Activated T-helper 1 cell treated with Interleukin-2 at 50 U/mL for 16 hours (primary cell): ENCODE data around the gene LAG3.
A peak's percentile ranks its signal among the peaks of the same experiment; 100 is the strongest.
"Not testable (repeated sequence)": the region's sequence is repeated elsewhere in the genome, so short reads cannot be mapped to it uniquely, and the experiment has no call there.

ENCODE experiments used
- DNase-seq: peaks from one replicate; pipeline ENCODE4 v3.0.0-alpha.2; 2020; ENCODE audit warnings: low read depth

The LAG3 gene

DNA sequence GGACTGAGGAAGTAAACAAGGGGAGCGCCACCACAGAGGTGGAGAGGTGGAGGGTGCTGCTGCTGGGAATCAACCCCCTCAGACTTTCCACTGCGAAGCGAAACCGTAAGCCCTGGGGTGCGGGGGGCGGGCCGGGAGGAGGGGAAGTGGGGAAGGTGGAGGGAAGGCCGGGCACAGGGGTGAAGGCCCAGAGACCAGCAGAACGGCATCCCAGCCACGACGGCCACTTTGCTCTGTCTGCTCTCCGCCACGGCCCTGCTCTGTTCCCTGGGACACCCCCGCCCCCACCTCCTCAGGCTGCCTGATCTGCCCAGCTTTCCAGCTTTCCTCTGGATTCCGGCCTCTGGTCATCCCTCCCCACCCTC is at the start of gene LAG3:
LAG3 (plus strand) TSS at position 190 of the 365 bp plus-strand sequence. CDS start 333 bp downstream, outside the sequence.
- DNase-seq = no peak

DNA sequence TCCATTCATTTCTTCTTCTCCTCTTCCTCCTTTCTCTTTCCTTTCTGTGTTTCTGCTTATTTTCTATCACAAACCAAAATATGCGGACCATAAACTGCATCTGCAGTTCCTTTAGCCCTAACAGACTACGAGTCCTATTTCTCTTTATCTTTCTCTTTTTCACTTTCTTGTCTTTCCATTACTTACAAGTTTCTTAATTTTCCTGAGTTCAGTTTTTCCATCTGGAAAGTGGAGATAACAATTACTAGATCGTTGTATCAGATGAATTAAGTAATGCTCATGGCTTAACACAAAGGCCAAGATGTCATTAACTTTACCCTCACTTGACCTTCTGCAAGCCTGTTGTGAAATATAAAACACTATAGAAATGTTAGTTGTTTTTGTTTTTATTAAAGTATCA is 49.5 kb upstream of the LAG3 start:
- no peak for DNase-seq

DNA sequence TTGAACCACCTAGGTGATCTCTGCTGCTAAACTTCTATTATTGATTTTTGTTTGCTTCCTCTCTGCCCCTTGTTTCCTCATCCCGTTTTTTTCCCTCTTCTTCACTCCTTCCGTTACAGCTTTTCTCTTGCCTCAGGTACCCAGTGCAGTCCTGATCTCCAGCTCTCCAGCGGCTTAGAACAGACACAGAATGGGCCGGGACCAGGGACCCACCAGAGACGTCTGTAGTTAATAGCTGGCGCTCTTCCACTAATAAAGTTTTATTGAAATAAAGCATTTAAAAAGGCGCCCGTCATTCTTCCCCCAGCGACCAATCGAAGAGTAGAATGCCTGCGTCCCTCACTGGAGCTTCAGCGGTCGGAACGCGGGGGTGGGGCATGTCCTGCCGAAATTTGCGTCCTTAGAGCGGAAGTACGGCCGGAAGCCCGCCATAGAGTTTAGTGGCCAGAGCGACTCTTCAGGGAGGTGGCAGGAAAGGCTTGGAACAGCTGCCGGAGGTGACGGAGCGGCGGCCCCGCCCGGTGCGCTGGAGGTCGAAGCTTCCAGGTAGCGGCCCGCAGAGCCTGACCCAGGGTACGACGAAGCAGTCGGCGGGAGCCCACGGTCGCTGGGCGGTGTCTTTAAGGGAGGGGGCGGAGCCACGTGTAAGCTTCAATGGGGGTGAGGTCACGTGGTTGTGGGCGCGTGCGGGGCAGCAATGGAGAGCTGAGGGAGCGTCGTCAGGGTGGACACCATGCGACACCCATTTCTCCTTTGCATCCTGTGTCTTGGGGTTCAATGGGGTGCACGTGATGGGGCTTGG is 48.5 kb upstream of the LAG3 start, which contains the start of gene COPS7A:
COPS7A (plus strand) TSS at position 440 of the 802 bp plus-strand sequence. CDS start 611 bp downstream, outside the sequence.
- DNase-seq = peak; percentile 91

DNA sequence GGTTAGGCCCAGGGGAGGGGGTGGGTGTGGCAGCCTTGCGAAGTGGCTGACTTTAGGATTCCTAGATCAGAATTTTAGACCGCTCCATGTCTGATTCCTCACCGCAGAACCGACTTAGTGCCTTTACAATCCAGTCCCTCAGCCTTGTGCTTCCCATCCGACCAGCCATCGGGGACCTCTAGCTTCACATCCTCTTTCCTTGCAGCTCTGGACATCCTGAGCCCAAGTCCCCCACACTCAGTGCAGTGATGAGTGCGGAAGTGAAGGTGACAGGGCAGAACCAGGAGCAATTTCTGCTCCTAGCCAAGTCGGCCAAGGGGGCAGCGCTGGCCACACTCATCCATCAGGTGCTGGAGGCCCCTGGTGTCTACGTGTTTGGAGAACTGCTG is 47.9 kb upstream of the LAG3 start:
- no peak for DNase-seq

DNA sequence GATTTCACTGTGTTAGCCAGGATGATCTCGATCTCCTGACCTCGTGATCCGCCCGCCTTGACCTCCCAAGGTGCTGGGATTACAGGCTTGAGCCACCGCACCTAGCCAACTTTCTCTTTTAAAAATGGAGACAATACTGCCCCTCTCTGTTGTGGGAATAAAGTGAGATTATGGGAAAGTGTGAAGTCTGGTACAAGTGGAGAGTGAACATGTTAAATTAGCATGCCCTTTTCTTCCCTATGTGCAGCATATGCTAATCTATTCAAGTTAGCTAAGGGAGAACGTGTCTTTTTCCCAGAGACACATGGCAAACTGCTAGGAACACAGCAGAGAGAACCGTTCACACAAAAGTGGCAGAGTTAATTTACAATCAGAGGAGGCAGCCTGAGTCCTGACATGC is 47.0 kb upstream of the LAG3 start:
- no peak for DNase-seq

DNA sequence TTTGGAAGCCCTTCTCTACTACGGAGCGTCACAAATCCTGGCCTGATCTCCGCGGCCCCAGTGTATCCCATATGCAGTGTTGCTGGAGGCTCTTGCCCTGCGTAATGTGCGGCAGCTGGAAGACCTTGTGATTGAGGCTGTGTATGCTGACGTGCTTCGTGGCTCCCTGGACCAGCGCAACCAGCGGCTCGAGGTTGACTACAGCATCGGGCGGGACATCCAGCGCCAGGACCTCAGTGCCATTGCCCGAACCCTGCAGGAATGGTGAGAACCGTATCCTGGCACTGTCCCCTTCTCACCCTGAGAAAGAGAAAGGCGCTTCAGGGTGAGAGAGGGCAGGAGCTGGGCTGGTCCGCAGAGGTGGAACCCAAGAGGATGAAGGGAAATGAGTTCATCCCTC is 43.1 kb upstream of the LAG3 start:
- no peak for DNase-seq

DNA sequence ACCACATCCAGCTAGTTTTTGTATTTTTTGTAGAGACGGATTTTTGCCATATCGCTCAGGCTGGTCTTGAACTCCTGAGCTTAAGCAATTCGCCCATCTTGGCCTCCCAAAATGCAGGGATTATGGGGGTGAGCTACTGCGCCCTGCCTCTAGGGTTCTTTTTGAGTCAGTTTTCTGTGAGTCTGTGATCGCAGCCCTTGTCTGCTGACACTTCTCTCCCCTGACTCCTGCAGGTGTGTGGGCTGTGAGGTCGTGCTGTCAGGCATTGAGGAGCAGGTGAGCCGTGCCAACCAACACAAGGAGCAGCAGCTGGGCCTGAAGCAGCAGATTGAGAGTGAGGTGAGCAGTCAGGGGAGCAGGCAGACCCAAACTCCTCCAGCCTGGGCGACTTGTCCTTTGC is 42.2 kb upstream of the LAG3 start:
- DNase-seq = no peak

DNA sequence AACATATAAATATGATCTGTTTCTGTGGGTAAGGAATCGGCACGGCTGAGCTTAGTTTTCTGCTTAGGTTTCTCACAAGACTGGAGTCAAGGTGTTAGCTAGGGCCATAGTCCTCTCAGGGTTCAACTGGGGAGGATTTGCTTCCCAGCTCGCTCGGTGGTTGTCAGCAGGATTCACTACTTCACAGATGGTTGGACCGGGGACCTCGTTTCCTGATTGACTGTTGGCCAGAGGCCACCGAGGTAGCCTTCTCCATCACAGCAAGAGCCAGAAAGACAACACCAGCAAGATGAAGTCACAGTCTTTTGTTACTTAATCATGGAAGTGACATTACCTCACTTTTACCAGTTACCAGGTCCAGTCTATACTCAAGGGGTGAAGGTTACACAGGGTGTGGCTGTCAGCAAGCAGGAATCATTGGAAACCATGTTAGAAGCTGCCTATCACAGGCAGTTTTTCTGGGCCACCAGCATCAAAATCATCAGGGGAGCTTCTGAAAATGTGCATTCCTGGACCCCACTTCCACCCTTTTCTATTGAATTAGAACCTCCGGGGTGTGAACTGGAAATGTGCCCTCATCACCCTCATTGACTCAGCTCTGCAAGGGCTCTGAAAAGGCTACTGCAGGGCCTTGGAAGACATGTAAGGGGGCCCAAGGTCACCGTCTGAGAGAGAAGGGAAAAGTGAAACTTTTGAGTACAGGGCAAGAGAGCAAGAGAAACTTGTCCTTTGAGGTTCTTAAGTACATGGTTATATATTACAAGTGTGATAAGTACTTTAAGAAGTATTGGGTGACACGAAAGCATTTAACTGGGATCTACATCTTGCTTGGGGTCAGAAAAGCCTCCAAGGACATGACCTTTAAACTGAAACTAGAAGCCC is 37.6 kb upstream of the LAG3 start:
- no peak for DNase-seq

DNA sequence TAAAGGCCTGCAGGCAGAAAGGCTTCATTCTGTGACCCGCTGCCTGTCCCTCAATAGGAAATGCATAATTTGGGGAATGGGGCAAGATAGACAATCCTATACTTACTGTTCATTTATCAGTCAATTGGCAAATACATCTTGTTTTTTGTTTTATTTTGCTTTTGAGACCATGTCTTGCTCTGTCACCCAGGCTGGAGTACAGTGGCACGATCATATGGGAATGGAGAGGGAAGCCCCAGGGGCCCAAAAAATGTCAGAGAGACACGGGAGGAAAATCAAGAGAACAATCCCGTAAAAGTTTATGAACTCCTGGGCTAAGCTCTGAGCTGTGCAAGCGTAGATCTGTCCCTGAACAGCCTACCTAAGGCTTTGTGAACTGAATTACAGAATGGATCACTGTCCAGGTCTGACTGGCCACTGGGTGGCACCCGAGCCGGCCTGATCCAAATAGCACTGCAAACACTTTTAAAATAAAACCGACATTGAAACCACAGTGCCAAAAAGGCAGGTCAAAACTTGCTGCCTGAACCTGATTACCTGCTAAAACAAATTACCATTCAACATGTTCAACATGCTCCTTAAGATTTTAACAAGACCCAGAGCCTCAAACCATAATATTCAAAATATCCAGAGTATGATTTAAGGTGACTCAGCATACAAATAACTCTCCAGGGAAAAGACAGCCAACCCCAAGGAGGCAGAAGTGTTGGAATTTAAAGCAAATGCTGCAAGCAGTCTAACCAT is 36.7 kb upstream of the LAG3 start:
- peak; percentile 18 for DNase-seq

DNA sequence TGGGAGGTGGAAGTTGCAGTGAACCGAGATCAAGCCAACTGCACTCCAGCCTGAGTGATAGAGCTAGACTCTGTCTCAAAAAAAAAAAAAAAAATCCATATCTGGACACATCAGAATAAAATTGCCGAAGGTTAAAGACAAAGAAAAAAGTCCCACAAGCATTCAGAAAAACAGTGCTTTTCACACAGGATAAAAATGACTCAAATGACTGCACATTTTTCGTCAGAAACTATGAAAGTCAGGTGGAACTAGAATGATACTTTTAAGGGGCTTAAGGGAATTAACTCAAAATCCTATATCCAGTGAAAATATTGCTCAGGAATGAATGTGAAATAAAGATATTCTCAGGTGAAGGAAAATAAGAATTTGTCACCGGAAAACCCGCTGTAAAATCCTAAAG is 35.6 kb upstream of the LAG3 start:
- DNase-seq = no peak

DNA sequence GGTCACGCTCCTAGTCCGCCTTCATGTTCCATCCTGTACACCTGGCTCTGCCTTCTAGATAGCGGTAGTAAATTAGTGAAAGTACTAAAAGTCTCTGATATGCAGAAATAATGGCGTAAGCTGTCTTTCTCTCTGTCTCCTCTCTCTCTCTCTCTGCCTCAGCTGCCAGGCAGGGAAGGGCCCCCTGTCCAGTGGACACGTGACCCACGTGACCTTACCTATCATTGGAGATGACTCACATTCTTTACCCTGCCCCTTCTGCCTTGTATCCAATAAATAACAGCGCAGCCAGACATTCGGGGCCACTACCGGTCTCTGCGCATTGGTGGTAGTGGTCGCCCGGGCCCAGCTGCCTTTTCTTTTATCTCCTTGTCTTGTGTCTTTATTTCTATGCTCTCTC is 30.2 kb upstream of the LAG3 start:
- not testable (repeated sequence) for DNase-seq

DNA sequence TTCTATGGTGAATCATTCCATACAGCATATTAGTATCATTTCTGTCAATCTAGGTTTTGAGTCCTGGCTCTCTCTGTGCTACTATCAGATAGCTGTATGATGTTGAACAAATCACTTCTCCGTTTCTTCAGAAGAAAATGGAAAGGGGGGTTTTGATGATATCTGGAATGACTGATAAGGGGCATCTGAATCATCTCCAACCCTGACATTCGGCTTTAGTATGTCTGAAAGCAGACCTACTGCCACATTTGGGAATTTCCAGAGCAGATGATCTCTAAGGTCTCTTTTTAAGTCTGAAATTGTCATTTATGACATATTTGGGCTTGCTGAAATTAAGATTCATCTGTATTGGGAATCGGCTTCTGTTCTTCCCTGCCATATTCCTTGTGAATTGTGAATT is 29.5 kb upstream of the LAG3 start:
- DNase-seq = no peak

DNA sequence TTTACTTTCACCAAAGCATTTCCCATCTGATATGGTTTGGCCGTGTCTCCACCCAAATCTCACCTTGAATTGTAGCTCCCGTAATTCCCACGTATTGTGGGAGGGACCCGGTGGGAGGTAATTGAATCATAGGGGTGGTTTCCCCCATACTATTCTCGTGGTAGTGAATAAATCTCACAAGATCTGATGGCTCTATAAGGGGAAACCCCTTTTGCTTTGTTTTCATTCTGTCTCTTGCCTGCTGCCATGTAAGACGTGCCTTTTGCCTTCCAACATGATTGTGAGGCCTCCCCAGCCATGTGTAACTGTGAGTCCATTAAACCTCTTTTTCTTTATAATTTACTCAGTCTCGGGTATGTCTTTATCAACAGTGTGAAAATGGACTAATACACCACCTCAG is 29.0 kb upstream of the LAG3 start:
- not testable (repeated sequence) for DNase-seq

DNA sequence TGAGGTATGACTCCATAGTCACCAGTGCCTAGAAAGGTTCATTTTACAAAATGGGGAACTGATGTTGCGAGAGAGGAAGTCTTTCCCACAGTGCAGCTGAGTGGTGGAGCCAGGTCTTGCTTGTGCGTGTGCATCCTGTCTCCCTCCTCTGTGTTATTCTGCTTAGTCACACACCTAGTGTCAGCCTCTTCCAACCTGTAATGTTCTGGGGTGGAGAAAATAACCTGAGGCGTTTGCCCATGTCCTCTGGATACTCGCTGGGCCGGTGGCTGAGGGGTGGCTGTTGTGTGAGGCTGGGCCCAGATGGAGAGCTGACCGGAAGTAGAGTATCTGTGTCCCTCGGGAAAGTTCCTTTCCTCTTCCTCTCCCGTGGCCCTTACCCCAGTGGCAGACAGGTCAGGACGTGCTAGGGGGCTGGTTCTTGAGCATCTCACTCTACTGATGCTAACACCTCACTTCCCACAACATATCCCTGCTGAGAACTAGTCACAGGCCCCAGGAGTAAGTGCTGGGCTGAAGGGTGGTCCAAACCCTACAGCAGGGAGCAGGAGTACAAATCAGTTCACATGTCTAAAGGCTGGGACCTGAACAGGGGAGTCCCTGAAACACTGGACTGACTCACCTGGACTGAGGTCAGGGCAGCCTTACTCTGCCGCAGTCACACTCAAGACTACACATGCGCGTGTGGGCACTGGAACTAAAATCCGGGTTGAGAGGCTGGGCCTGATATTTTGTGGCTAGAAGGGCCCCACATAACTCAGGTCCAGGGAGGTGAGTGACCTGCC is 26.4 kb upstream of the LAG3 start:
- DNase-seq = no peak

DNA sequence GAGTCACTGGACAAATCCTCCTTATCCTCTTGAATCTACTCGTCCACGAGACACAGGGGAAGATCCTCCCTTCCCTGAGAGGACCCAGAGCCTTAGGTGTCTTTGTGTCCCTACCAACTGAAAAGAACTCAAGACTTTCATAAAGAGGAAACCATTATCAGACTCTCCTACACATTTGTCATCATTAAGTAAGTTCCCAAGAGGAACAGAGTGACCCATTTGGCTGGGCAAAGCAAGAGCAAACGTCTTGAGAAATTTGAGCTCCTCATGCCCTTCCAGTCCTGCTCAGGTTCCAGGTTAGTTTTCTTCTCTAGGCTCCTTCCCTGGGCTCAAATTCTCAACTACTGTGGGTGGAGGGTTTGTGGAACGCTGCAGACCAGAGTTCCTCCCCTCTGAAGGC is 25.1 kb upstream of the LAG3 start:
- no peak for DNase-seq

DNA sequence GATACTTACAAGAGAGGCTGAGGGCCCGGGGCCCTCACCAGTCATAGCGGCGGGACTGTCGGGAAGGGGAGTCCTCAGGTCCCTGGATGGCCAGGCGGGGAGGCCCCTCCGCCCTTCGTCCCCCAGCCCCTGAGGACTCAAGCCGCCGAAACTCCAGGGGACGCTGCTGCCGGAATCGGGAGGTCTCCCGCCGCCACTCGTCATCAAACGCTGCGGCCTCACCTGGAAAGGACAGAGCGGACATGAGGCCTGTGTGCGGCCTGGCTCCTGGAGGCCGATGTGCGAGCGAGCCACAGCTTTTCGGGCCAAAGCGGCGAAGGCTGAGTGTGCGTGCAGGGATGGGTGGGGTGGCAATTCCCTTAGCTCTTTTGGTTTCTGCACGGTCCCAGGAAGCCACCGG is 23.6 kb upstream of the LAG3 start:
- DNase-seq = no peak

DNA sequence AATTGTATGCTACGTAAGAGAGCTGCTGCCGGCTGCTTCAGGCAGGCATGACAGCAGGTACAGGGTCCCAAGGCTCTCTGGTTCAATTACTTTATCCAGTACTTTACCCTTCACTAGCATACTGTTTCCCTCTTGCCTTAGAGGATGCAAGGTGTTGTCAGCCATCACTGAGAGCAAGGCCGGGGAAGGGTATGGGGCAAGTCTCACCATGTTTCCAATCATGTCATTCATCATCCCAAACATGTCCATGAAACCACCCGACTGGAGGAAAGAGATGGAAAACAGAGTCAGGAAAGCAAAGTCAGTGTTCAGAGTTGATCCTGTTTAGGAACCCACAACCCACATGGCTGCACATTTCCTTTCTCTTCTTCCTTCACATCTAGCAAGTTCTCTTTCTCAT is 21.8 kb upstream of the LAG3 start:
- DNase-seq = no peak

DNA sequence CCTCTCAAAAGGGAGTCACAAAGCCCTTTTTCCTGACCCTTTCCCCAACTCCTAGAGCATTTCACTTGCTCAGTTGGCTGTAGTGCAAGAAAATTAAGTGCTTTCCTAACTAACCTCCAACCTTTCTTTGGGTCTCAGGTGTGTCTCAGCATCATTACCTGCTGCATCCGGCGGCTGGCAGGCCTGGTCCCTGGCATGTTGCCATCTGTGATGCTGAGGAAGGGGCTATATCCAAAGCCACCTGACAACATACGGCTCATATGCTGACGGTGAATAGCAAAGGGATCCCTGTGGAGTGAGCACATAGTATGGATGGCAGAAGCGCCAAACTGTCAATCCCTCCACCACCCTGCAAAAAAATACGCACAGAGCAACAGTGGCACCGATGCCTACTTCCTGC is 20.6 kb upstream of the LAG3 start:
- DNase-seq = no peak

DNA sequence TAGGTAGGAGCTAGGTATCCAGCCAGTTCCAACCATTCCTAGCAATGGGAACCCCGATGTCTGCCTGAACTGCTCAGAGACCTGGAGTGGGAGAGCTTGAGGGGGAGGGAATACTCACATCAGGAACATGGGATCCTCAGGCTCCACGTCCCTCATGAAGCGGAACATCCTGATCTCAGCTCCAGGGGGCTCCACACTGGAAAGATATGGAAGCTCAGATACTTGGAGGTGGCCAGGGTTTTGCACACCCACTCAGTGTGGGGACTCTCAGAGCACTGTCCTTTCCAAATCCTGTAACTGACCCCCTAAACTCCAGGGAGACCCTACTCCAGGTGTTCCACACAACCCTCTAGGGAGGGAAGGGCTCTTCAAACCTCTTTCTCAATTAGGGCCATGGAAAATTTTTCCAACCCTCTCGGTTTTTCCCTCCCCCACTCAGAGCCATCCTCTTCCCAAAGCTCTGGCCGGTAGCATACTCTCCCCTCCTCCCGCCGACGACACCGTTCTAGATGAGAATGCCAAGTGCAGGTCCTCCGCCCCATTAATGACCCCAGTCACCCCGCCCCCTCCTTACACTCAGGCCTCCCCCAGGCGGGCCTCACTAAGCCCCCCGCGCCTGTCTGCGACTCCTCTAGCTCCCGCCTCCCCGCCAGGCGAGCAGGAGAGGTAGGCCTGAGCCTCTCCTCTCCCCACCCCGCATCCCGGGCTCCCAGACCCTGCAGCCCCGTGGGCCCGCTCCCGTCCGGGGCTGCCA is 20.0 kb upstream of the LAG3 start:
- no peak for DNase-seq

DNA sequence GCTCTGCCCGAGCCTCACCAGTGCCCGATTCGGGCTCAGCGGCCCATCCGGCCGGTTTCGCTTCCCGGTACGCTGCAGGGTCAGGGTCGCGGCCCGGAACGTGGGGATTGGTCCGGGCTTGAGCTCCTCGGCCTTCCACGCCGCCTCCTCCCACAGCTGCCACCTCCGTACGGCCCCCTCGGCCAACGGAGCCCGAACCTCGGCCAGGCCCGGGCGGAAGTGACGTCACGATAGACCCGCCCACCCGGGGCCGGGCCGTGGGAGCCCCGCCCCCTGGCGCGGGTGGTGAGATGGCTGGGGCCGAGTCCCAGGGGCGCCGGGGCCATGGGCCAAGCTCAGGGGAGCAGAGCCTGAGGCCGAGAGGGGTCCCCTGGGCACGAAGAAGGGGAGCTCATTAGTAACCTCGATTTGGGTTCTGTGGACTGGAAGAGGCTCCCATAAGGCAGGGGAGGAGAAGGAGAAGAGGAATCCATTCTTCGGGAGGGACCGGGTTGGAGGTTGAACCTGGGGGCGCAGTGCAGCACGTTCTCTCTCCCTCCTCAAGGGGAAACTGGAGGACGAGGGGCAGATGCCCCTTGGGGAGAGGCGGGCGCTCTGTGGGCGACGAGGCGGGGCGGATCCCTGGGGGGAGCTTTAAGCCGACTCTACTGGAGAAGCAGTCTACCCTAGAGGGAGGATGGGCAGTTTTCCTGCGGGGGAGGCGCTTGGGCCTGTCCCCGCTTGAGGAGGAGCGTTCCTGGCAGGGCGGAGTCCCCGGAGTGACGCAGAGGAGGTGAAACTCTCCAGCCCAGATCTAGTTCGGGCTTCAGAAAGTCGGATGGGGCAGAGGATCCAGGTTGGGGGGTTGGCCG is 19.2 kb upstream of the LAG3 start, which contains the start of gene MLF2:
MLF2 (minus strand) TSS at position 221 of the 851 bp plus-strand sequence. CDS start 807 bp downstream, outside the sequence.
- peak; percentile 93 for DNase-seq
